ENCODE measurements around the gene TNFRSF1A. TPM values are rescaled to one million over a fixed set of nuclear protein-coding genes. Genes with fewer than 3 reads are reported as not detected.
A peak's percentile ranks its signal among the peaks of the same experiment; 100 is the strongest.

TNFRSF1A gene
- total and polyA plus RNA-seq, 2 of the 13 experiments (the other 11 are each of a cell fraction or from before 2014, with no cell fraction given), result 41.5 to 61.2 TPM

DNA sequence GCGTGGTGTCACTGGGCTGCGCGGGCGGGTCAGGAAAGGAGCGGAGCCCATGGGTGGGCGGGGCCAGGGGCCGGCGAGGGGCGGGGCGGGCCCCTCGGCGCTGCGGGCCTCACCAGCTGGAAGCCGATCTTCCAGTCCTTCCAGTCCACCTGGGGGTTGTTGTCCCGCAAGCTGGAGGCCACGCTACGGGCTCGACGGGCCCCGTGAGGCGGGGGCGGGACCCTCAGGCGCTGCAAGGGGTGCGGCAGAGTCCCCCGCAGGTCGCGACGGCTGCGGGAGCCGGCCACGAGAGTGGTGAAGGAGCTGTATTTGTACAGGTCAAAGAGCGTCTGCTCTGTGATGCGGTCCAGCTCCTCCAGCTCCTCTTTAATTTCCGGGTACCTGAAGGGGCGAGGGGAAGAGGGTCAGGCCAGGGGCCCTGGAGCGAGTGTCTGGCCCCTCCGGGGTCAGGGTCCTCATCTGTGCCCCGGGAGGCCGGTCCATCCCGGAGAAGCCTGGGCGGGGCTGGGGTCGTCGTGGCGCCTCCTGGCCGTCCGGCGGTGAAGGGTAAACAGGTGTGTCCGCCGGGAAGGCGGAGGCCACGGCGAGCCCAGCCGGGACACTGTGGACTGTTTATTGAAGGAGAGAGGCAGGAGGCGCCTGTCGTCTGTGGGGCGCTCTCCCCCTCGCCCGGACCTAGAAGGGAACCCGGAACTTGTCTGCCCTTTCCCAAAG is 21.6 kb upstream of the TNFRSF1A start (continued):
- TF ChIP-seq, protein P1, sequence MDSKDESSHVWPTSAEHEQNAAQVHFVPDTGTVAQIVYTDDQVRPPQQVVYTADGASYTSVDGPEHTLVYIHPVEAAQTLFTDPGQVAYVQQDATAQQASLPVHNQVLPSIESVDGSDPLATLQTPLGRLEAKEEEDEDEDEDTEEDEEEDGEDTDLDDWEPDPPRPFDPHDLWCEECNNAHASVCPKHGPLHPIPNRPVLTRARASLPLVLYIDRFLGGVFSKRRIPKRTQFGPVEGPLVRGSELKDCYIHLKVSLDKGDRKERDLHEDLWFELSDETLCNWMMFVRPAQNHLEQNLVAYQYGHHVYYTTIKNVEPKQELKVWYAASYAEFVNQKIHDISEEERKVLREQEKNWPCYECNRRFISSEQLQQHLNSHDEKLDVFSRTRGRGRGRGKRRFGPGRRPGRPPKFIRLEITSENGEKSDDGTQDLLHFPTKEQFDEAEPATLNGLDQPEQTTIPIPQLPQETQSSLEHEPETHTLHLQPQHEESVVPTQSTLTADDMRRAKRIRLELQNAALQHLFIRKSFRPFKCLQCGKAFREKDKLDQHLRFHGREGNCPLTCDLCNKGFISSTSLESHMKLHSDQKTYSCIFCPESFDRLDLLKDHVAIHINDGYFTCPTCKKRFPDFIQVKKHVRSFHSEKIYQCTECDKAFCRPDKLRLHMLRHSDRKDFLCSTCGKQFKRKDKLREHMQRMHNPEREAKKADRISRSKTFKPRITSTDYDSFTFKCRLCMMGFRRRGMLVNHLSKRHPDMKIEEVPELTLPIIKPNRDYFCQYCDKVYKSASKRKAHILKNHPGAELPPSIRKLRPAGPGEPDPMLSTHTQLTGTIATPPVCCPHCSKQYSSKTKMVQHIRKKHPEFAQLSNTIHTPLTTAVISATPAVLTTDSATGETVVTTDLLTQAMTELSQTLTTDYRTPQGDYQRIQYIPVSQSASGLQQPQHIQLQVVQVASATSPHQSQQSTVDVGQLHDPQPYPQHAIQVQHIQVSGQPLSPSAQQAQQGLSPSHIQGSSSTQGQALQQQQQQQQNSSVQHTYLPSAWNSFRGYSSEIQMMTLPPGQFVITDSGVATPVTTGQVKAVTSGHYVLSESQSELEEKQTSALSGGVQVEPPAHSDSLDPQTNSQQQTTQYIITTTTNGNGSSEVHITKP (CRISPR knock-in tag; IDR thresholded peaks at IDR 0.05; ENCODE audit: low read depth), result 0 out of 2 replicates have a peak, but pooled peaks have one; percentile 26
- TF ChIP-seq RORA (CRISPR knock-in tag; IDR thresholded peaks at IDR 0.05), result no peak
- TF ChIP-seq, protein P2, sequence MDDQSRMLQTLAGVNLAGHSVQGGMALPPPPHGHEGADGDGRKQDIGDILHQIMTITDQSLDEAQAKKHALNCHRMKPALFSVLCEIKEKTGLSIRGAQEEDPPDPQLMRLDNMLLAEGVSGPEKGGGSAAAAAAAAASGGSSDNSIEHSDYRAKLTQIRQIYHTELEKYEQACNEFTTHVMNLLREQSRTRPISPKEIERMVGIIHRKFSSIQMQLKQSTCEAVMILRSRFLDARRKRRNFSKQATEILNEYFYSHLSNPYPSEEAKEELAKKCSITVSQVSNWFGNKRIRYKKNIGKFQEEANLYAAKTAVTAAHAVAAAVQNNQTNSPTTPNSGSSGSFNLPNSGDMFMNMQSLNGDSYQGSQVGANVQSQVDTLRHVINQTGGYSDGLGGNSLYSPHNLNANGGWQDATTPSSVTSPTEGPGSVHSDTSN (CRISPR knock-in tag; IDR thresholded peaks at IDR 0.05; ENCODE audit: borderline replicate concordance), result no peak
- TF ChIP-seq PREB (CRISPR knock-in tag; IDR thresholded peaks at IDR 0.05), result no peak
- 0 out of 2 replicates have a peak, but pooled peaks have one; percentile 60 for TF ChIP-seq ESRRA (CRISPR knock-in tag; IDR thresholded peaks at IDR 0.05; ENCODE audit: low read depth)
- 0 out of 2 replicates have a peak, but pooled peaks have one; percentile 61 for TF ChIP-seq SMAD1 (CRISPR knock-in tag; IDR thresholded peaks at IDR 0.05; ENCODE audit: borderline replicate concordance, low read depth)
- TF ChIP-seq NBN (conservative IDR thresholded peaks at IDR 0.05), result no peak
- no peak for TF ChIP-seq ZNF496 (CRISPR knock-in tag; IDR thresholded peaks at IDR 0.05; ENCODE audit: insufficient replicate concordance)
- no peak for TF ChIP-seq ZNF7 (CRISPR knock-in tag; IDR thresholded peaks at IDR 0.05)
- no peak for TF ChIP-seq CEBPZ (IDR thresholded peaks at IDR 0.05; ENCODE audit: low read length)
- no peak for TF ChIP-seq ZNF703 (CRISPR knock-in tag; IDR thresholded peaks at IDR 0.05; ENCODE audit: borderline replicate concordance)
- TF ChIP-seq, protein P3, sequence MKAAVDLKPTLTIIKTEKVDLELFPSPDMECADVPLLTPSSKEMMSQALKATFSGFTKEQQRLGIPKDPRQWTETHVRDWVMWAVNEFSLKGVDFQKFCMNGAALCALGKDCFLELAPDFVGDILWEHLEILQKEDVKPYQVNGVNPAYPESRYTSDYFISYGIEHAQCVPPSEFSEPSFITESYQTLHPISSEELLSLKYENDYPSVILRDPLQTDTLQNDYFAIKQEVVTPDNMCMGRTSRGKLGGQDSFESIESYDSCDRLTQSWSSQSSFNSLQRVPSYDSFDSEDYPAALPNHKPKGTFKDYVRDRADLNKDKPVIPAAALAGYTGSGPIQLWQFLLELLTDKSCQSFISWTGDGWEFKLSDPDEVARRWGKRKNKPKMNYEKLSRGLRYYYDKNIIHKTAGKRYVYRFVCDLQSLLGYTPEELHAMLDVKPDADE (CRISPR knock-in tag; IDR thresholded peaks at IDR 0.05), result 0 out of 2 replicates have a peak, but pooled peaks have one; percentile 63
- TF ChIP-seq FOSL2 (CRISPR knock-in tag; IDR thresholded peaks at IDR 0.05), result 0 out of 2 replicates have a peak, but pooled peaks have one; percentile 46
- TF ChIP-seq, protein P4, sequence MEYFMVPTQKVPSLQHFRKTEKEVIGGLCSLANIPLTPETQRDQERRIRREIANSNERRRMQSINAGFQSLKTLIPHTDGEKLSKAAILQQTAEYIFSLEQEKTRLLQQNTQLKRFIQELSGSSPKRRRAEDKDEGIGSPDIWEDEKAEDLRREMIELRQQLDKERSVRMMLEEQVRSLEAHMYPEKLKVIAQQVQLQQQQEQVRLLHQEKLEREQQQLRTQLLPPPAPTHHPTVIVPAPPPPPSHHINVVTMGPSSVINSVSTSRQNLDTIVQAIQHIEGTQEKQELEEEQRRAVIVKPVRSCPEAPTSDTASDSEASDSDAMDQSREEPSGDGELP (IDR thresholded peaks at IDR 0.05; ENCODE audit: borderline replicate concordance, low read depth), result peak; percentile 85
- TF ChIP-seq KDM5B (CRISPR knock-in tag; IDR thresholded peaks at IDR 0.05; ENCODE audit: borderline replicate concordance), result peak; percentile 85; the same call in 1 of the 2 replicates
- TF ChIP-seq ZNF350 (CRISPR knock-in tag; IDR thresholded peaks at IDR 0.05; ENCODE audit: borderline replicate concordance, low read depth), result peak; percentile 91
